Body of pancreas (tissue), 4 donors: ENCODE measurements around the gene INSYN2B. TPM values are rescaled to one million over a fixed set of nuclear protein-coding genes. Genes with fewer than 3 reads are reported as not detected.

Experiments
- ATAC-seq: fragments of 150-250 bp; one replicate; pipeline ENCODE4 v1.9.1; 2016
- DNase-seq, 4 donors: peaks; one replicate each; pipeline ENCODE4 v3.0.0-alpha.2; 2019
- H3K27ac ChIP-seq, 4 donors: fragments of 200-600 bp; sonication (generic); 1 replicate in 3 of 4; 2 replicates in 1 of 4; pipeline versions ENCODE4 v1.5.1 to v1.6.1; 2016 to 2019; ENCODE audit warnings: mild to moderate bottlenecking in 1 of 4, mixed read lengths in 1 of 4, moderate library complexity in 1 of 4
- H3K27me3 ChIP-seq, 2 donors: fragments of 200-600 bp; sonication (generic); one replicate each; pipeline ENCODE4 v1.6.0; 2016; ENCODE audit warnings: mild to moderate bottlenecking in 1 of 2
- H3K36me3 ChIP-seq, 2 donors: fragments of 200-600 bp; sonication (generic); replicated peaks in 1 of 2; 2 replicates each; pipeline ENCODE4 v1.5.1; 2016; ENCODE audit warnings: low read depth in 2 of 2; ENCODE audit not compliant: insufficient read depth in 1 of 2
- H3K4me1 ChIP-seq: fragments of 200-600 bp; sonication (generic); one replicate; pipeline ENCODE4 v1.6.0; 2016
- H3K4me3 ChIP-seq, 2 donors: fragments of 200-600 bp; sonication (generic); 1 replicate in 1 of 2; 2 replicates in 1 of 2; pipeline ENCODE4 v1.5.1; 2016 to 2019
- H3K9me3 ChIP-seq, 3 donors: fragments of 200-600 bp; sonication (generic); 1 replicate in 2 of 3; 2 replicates in 1 of 3; pipeline ENCODE4 v1.5.1; 2016
- CTCF ChIP-seq, 7 experiments: fragments of 450-650 bp in 4 of 7; fragments of 200-600 bp in 3 of 7; sonication (generic) in 3 of 7; IDR thresholded peaks; one replicate each; pipeline ENCODE4 v1.5.1; 2016 to 2019; ENCODE audit warnings: antibody characterized with exemption in 7 of 7
- POLR2A ChIP-seq, 3 donors: fragments of 450-650 bp; IDR thresholded peaks; one replicate each; pipeline ENCODE4 v1.6.1; 2016; ENCODE audit warnings: antibody characterized with exemption in 3 of 3, mild to moderate bottlenecking in 2 of 3
- WGBS, 2 donors: methylation state at CpG; one replicate each; pipeline ENCODE4 v1.1.5; 2017; 5-methylcytosine and 5-hydroxymethylcytosine counted together
- intact Hi-C: fragments of 100-400 bp; cut with DNase I; formaldehyde crosslinking; loops from one replicate; pipeline ENCODE4 v1.15.1; 2023
- total RNA-seq, 2 donors: library from RNA; depleted of rRNA; stranded (reverse); fragments of >200 nt; gene quantifications; one replicate each; pipeline ENCODE4 v1.1.0, GENCODE V29; 2016

The INSYN2B gene
- total RNA-seq, 2 donors from 2014 or later = not detected

GRCh38 chr5:169942181-169942580, 38.1 kb downstream of the INSYN2B start:
- ATAC-seq = no peak
- WGBS, 2 donors = 71 to 79% methylated on average over 1 of the region's 1 CpG

GRCh38 chr5:169941542-169941941, 38.8 kb downstream of the INSYN2B start:
- no peaks in the 10 kb centered on the region for H3K9me3 ChIP-seq
- intact Hi-C loops = no loop called here
- DNase-seq (no peak), ATAC-seq (no peak)
- no peak for TF ChIP-seq CTCF (IDR thresholded peaks at IDR 0.05)
- TF ChIP-seq POLR2A (IDR thresholded peaks at IDR 0.05) = no peak
- no peaks in the 10 kb centered on the region for H3K27me3 ChIP-seq
- WGBS, 2 donors = 80 to 88% methylated on average over 7 of the region's 7 CpGs
- H3K4me3 ChIP-seq = no peak overlapping the region
- no peaks in the 10 kb centered on the region for H3K36me3 ChIP-seq
- H3K4me1 ChIP-seq = no peaks in the 10 kb centered on the region
- no peak overlapping the region for H3K27ac ChIP-seq

More at GRCh38 chr5:169942181-169942580, 38.1 kb downstream of the INSYN2B start:
- intact Hi-C loops = no loop called here
- Histone ChIP-seq H3K36me3 (no peaks in the 10 kb centered on the region), H3K4me1 (no peaks in the 10 kb centered on the region), H3K27me3 (no peaks in the 10 kb centered on the region), H3K9me3 (no peaks in the 10 kb centered on the region), H3K4me3 (no peak overlapping the region), H3K27ac (no peak overlapping the region)
- TF ChIP-seq CTCF (IDR thresholded peaks at IDR 0.05) (no peak), POLR2A (IDR thresholded peaks at IDR 0.05) (no peak)
- DNase-seq = no peak

GRCh38 chr5:169939731-169940130, 40.6 kb downstream of the INSYN2B start:
- ATAC-seq = no peak
- no peak overlapping the region for H3K27ac ChIP-seq
- no peaks in the 10 kb centered on the region for H3K9me3 ChIP-seq
- H3K36me3 ChIP-seq = no peaks in the 10 kb centered on the region
- no peaks in the 10 kb centered on the region for H3K27me3 ChIP-seq
- no peak for TF ChIP-seq POLR2A (IDR thresholded peaks at IDR 0.05)
- TF ChIP-seq CTCF (IDR thresholded peaks at IDR 0.05) = no peak
- H3K4me3 ChIP-seq = no peak overlapping the region
- no peaks in the 10 kb centered on the region for H3K4me1 ChIP-seq
- DNase-seq = no peak
- WGBS, 2 donors = 49 to 50% methylated on average over 2 of the region's 2 CpGs
- intact Hi-C loops = no loop called here

- DNase-seq (no peak), ATAC-seq (no peak)
- Histone ChIP-seq H3K4me3 (no peak overlapping the region), H3K27me3 (no peaks in the 10 kb centered on the region), H3K4me1 (no peaks in the 10 kb centered on the region), H3K27ac (no peak overlapping the region), H3K36me3 (no peaks in the 10 kb centered on the region), H3K9me3 (no peaks in the 10 kb centered on the region)
- WGBS, 2 donors = 76% methylated on average over 2 of the region's 2 CpGs
- no peak for TF ChIP-seq CTCF (IDR thresholded peaks at IDR 0.05)
- TF ChIP-seq POLR2A (IDR thresholded peaks at IDR 0.05) = no peak
- intact Hi-C loops = no loop called here
Observed at GRCh38 chr5:169938439-169938838, 41.9 kb downstream of the INSYN2B start.

GRCh38 chr5:169935762-169936161, 44.5 kb downstream of the INSYN2B start:
- H3K4me3 ChIP-seq = no peak overlapping the region
- H3K4me1 ChIP-seq = no peaks in the 10 kb centered on the region
- no peaks in the 10 kb centered on the region for H3K27me3 ChIP-seq
- H3K36me3 ChIP-seq = no peaks in the 10 kb centered on the region
- 59 to 70% methylated on average over 5 of the region's 5 CpGs for WGBS, 2 donors
- H3K27ac ChIP-seq = no peak overlapping the region
- no peak for ATAC-seq
- no peak for DNase-seq
- TF ChIP-seq CTCF (IDR thresholded peaks at IDR 0.05) = no peak
- no peak for TF ChIP-seq POLR2A (IDR thresholded peaks at IDR 0.05)
- no peaks in the 10 kb centered on the region for H3K9me3 ChIP-seq
- intact Hi-C loops = no loop called here
